DOHH2 (cell line): ENCODE measurements around the gene SIM1.

Experiments
- CTCF ChIP-seq: fragments of 200-600 bp; sonication (generic); IDR thresholded peaks from one replicate; pipeline ENCODE4 v1.5.1; 2014; ENCODE audit warnings: antibody characterized with exemption, mild to moderate bottlenecking, low read depth, low read length; ENCODE audit not compliant: poor library complexity, severe bottlenecking
- EZH2phosphoT487 ChIP-seq: fragments of 200-600 bp; sonication (generic); IDR thresholded peaks from 2 replicates; pipeline ENCODE4 v1.6.1; 2017; ENCODE audit warnings: borderline replicate concordance, mild to moderate bottlenecking, antibody characterized with exemption, low read length, moderate library complexity, mixed read lengths

- TF ChIP-seq CTCF, result no peak
- no peak for TF ChIP-seq EZH2phosphoT487
Measured at GRCh38 chr6:100371591-100371990, 93.1 kb downstream of the SIM1 start.
